OCI-LY1 (cell line): ENCODE measurements around the gene MCAT.

Source experiments
- H2AFZ ChIP-seq: fragments of 200-600 bp; sonication (generic), shearing (Covaris generic); 2 replicates; pipeline ENCODE4 v1.6.0; 2014; ENCODE audit warnings: antibody characterized with exemption, mild to moderate bottlenecking, low read length
- H3F3A ChIP-seq: fragments of 200-600 bp; sonication (generic), shearing (Covaris generic); 2 replicates; pipeline ENCODE4 v1.6.0; 2014; ENCODE audit warnings: mild to moderate bottlenecking, antibody characterized with exemption, low read length, moderate library complexity; ENCODE audit not compliant: insufficient read depth
- H3K27ac ChIP-seq: fragments of 200-600 bp; sonication (generic); 2 replicates; pipeline ENCODE4 v1.5.1; 2014; ENCODE audit warnings: low read length, mixed run types, mild to moderate bottlenecking, low read depth; ENCODE audit not compliant: poor library complexity, severe bottlenecking
- H3K27me3 ChIP-seq: fragments of 200-600 bp; sonication (generic); 2 replicates; pipeline ENCODE4 v1.6.0; 2014; ENCODE audit warnings: antibody characterized with exemption, mild to moderate bottlenecking, low read length, moderate library complexity; ENCODE audit not compliant: insufficient read depth
- H3K36me3 ChIP-seq: fragments of 200-600 bp; sonication (generic); 2 replicates; pipeline ENCODE4 v1.6.1; 2014; ENCODE audit warnings: mild to moderate bottlenecking, antibody characterized with exemption, low read length, moderate library complexity, mixed read lengths; ENCODE audit not compliant: insufficient read depth
- H3K4me1 ChIP-seq: fragments of 200-600 bp; sonication (generic); 2 replicates; pipeline ENCODE4 v1.5.1; 2014; ENCODE audit warnings: mild to moderate bottlenecking, low read length, moderate library complexity; ENCODE audit not compliant: insufficient read depth, severe bottlenecking
- H3K4me2 ChIP-seq: fragments of 200-600 bp; sonication (generic), shearing (Covaris generic); 2 replicates; pipeline ENCODE4 v1.6.1; 2014; ENCODE audit warnings: low read length
- H3K4me3 ChIP-seq: fragments of 200-600 bp; sonication (generic); 2 replicates; pipeline ENCODE4 v1.5.1; 2014; ENCODE audit warnings: low read length, low read depth, mild to moderate bottlenecking, mixed read lengths; ENCODE audit not compliant: poor library complexity, severe bottlenecking
- H3K79me2 ChIP-seq: fragments of 200-600 bp; shearing (Covaris generic); 2 replicates; pipeline ENCODE4 v1.6.1; 2016; ENCODE audit warnings: mixed run types, low read length, mixed read lengths; ENCODE audit not compliant: insufficient read depth
- H3K9ac ChIP-seq: fragments of 200-600 bp; sonication (generic), shearing (Covaris generic); 2 replicates; pipeline ENCODE4 v1.6.1; 2014; ENCODE audit warnings: mild to moderate bottlenecking, low read length, mixed read lengths
- H3K9me2 ChIP-seq: fragments of 200-600 bp; sonication (generic), shearing (Covaris generic); 2 replicates; pipeline ENCODE4 v1.6.1; 2014; ENCODE audit warnings: low read depth, mild to moderate bottlenecking, low read length, mixed read lengths
- H3K9me3 ChIP-seq: fragments of 200-600 bp; shearing (Covaris generic); 2 replicates; pipeline ENCODE4 v1.6.1; 2014; ENCODE audit warnings: low read length, mixed read lengths
- H4K20me1 ChIP-seq: fragments of 200-600 bp; sonication (generic), shearing (Covaris generic); 2 replicates; pipeline ENCODE4 v1.6.0; 2016; ENCODE audit warnings: mild to moderate bottlenecking, low read length; ENCODE audit not compliant: insufficient read depth
- EZH2 ChIP-seq: fragments of 200-600 bp; sonication (generic), shearing (Covaris generic); IDR thresholded peaks from 2 replicates; pipeline ENCODE4 v1.8.0; 2017; ENCODE audit warnings: borderline replicate concordance, mixed run types, mild to moderate bottlenecking, antibody characterized with exemption, low read length, moderate library complexity, mixed read lengths
- TF ChIP-seq, protein P1 (sequence below): fragments of 200-600 bp; sonication (generic), shearing (Covaris generic); IDR thresholded peaks from 2 replicates; pipeline ENCODE4 v1.5.1; 2017; ENCODE audit warnings: mild to moderate bottlenecking, antibody characterized with exemption, low read length, moderate library complexity, mixed read lengths

The MCAT gene

DNA sequence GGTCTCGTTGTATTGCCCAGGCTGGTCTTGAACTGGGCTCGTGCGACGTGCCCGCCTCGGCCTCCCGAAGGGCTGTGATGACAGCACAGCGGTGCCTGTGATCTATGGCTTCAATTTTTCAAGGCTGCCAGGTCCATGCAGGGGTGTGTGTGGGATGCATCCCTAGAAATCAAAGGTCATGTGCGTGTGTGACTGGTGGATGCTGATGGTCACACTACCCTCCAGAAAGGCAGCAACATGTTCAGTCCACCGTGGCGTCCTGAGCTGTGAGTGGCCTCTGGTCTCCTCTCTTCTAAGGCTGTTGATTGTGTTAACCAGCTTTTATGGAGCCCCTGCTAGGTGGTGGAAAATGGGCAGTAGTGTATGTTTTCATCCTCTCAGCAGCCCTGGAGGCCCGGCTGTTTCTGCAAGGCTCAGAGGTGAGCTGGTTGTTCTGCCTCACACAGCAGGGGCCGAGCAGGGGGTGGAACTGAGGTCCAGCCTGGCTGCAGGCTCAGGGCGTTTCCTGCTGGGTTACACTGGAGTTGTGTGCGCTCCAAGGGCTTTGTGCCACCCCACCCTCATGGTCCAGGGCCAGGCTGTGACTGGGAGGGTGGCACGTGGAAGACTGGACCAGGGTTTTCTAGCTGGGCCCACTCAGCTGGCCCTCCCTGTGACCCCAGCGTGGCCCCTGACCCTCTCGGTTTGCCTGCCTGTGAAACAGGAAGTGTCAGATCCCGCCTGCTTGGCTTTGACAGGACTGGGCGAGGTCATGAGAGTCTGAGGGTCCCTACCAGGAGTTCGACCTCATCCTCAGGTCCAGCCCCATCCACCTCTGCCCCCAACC, 25.0 kb downstream of the MCAT start:
- H3K36me3 ChIP-seq = peaks cover 15% of the 10 kb centered on the region; the same call in 1 of the 2 replicates
- no peak for TF ChIP-seq EZH2
- TF ChIP-seq, protein P1, sequence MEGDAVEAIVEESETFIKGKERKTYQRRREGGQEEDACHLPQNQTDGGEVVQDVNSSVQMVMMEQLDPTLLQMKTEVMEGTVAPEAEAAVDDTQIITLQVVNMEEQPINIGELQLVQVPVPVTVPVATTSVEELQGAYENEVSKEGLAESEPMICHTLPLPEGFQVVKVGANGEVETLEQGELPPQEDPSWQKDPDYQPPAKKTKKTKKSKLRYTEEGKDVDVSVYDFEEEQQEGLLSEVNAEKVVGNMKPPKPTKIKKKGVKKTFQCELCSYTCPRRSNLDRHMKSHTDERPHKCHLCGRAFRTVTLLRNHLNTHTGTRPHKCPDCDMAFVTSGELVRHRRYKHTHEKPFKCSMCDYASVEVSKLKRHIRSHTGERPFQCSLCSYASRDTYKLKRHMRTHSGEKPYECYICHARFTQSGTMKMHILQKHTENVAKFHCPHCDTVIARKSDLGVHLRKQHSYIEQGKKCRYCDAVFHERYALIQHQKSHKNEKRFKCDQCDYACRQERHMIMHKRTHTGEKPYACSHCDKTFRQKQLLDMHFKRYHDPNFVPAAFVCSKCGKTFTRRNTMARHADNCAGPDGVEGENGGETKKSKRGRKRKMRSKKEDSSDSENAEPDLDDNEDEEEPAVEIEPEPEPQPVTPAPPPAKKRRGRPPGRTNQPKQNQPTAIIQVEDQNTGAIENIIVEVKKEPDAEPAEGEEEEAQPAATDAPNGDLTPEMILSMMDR = no peak
- H3K4me2 ChIP-seq = peak overlapping the region; percentile 59
- peak overlapping the region; percentile 34 for H3K4me3 ChIP-seq
- no peaks in the 10 kb centered on the region for H3K9me3 ChIP-seq
- peak overlapping the region; percentile 96 for H3K27ac ChIP-seq
- peak overlapping the region; percentile 54 for H3K9ac ChIP-seq
- peaks cover 98% of the 10 kb centered on the region for H3K4me1 ChIP-seq
- no peaks in the 10 kb centered on the region for H3K27me3 ChIP-seq
- H3K79me2 ChIP-seq = peaks cover 32% of the 10 kb centered on the region
- H3K9me2 ChIP-seq = no peaks in the 10 kb centered on the region
- H3F3A ChIP-seq = peaks cover 11% of the 10 kb centered on the region
- H4K20me1 ChIP-seq = no peaks in the 10 kb centered on the region
- H2AFZ ChIP-seq = no peak overlapping the region

DNA sequence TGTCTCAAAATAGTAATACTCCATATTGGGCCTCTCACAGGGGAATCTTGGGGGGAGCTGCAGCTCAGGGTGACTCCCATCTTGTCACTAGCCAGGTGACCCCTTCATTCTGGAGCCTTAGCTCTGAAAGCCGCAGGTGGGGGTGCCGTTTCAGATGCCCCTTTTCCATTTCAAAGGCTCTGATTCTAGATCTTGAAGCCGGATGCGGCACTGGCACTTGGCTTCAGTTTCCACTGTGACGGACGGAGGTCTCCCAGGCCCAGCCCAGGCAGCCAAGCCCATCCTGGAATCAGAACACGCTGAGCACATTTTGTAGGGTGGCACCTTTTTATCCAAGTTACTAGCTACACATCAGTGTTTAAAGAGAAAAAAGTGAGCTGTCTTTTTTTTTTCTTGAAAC, 26.3 kb downstream of the MCAT start:
- Histone ChIP-seq H3K4me2 (peak overlapping the region; percentile 54; the same call in 1 of the 2 replicates), H3K4me3 (no peak overlapping the region), H3K27ac (peak overlapping the region; percentile 96), H2AFZ (no peak overlapping the region), H3K36me3 (peaks cover 15% of the 10 kb centered on the region; the same call in 1 of the 2 replicates), H3K27me3 (no peaks in the 10 kb centered on the region), H3K9me2 (no peaks in the 10 kb centered on the region), H3K4me1 (peaks cover 98% of the 10 kb centered on the region), H4K20me1 (no peaks in the 10 kb centered on the region), H3F3A (0 out of 2 replicates have a peak, but pooled peaks cover 3% of the 10 kb centered on the region), H3K79me2 (peaks cover 41% of the 10 kb centered on the region), H3K9ac (no peak overlapping the region; the same call in 1 of the 2 replicates), H3K9me3 (no peaks in the 10 kb centered on the region)
- TF ChIP-seq EZH2 = no peak
- TF ChIP-seq, protein P1 = no peak

DNA sequence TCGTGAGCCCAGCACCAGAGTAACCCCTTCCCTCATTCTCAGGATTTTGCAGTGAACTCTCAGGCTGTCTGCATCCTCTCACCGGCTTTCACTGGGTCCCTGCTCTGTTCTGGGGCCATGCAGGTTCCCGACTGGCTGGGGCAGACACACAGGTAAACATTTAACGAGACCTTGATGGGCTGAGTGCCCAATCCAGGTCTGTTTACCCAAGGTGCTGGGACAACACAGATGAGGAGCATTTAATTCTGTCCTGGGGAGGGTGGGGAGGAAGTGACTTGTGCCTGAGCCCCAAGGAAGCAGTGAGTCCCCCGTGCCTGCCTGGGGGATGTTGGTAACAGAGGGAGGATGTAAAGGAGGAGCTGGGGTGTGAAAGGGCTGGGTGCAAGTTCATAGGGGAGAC, 28.2 kb downstream of the MCAT start:
- no peak overlapping the region for H3K4me3 ChIP-seq
- H3K4me1 ChIP-seq = peaks cover 89% of the 10 kb centered on the region
- peaks cover 15% of the 10 kb centered on the region; the same call in 1 of the 2 replicates for H3K36me3 ChIP-seq
- no peaks in the 10 kb centered on the region for H3K9me2 ChIP-seq
- no peaks in the 10 kb centered on the region for H3K27me3 ChIP-seq
- peak overlapping the region; percentile 96 for H3K27ac ChIP-seq
- no peaks in the 10 kb centered on the region for H3K9me3 ChIP-seq
- no peak overlapping the region for H2AFZ ChIP-seq
- TF ChIP-seq, protein P1 = no peak
- no peak for TF ChIP-seq EZH2
- 0 out of 2 replicates have a peak, but pooled peaks cover 3% of the 10 kb centered on the region for H3F3A ChIP-seq
- H3K4me2 ChIP-seq = peak overlapping the region; percentile 54; the same call in 1 of the 2 replicates
- H4K20me1 ChIP-seq = no peaks in the 10 kb centered on the region
- peaks cover 35% of the 10 kb centered on the region for H3K79me2 ChIP-seq
- peak overlapping the region; percentile 7; the same call in 1 of the 2 replicates for H3K9ac ChIP-seq
